Measurements from ENCODE around the gene MBD3L5.
"Not testable (repeated sequence)": the region's sequence is repeated elsewhere in the genome, so short reads cannot be mapped to it uniquely, and the experiment has no call there.

Gene MBD3L5

DNA sequence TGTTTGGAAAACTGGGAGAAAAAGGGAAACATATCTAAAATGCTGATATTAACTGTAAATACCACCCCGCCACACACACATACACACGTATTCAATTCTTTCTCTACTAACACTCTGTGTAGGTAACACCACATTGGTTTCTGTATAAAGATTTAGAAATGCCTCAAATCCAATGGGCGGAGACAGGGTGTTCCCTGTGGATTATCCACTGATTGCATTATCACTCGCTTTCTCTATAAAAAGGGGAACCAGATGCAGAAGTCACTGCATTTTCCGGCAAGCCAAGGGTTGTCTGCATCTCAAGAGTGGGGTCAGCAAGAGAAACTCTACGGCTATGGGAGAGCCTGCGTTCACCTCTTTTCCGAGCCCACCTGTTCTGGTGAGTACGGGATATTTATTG is at the start of gene MBD3L5:
MBD3L5 (plus strand) TSS at position 301 of the 400 bp plus-strand sequence; CDS start at position 335, 34 bp downstream.
- DNase-seq (ENCODE audit: low read depth) = not testable (repeated sequence)

GRCh38 chr19:6983448-6983847 is 46.9 kb upstream of the MBD3L5 start:
- no peak overlapping the region for H3K4me3 ChIP-seq (ENCODE audit: low read depth, low read length)
- TF ChIP-seq, protein P1, sequence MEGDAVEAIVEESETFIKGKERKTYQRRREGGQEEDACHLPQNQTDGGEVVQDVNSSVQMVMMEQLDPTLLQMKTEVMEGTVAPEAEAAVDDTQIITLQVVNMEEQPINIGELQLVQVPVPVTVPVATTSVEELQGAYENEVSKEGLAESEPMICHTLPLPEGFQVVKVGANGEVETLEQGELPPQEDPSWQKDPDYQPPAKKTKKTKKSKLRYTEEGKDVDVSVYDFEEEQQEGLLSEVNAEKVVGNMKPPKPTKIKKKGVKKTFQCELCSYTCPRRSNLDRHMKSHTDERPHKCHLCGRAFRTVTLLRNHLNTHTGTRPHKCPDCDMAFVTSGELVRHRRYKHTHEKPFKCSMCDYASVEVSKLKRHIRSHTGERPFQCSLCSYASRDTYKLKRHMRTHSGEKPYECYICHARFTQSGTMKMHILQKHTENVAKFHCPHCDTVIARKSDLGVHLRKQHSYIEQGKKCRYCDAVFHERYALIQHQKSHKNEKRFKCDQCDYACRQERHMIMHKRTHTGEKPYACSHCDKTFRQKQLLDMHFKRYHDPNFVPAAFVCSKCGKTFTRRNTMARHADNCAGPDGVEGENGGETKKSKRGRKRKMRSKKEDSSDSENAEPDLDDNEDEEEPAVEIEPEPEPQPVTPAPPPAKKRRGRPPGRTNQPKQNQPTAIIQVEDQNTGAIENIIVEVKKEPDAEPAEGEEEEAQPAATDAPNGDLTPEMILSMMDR (conservative IDR thresholded peaks at IDR 0.05; ENCODE audit: low read depth, low read length) = no peak
- DNase-seq (ENCODE audit: low read depth) = no peak

More for the DNA sequence above, at the start of gene MBD3L5:
- H3K4me3 ChIP-seq (ENCODE audit: low read depth, low read length) = not testable (repeated sequence)

GRCh38 chr19:6987850-6988249 is 42.5 kb upstream of the MBD3L5 start:
- H3K4me3 ChIP-seq (ENCODE audit: low read depth, low read length) = no peak overlapping the region
- TF ChIP-seq, protein P1 (conservative IDR thresholded peaks at IDR 0.05; ENCODE audit: low read depth, low read length) = no peak
- DNase-seq (ENCODE audit: low read depth) = no peak

DNA sequence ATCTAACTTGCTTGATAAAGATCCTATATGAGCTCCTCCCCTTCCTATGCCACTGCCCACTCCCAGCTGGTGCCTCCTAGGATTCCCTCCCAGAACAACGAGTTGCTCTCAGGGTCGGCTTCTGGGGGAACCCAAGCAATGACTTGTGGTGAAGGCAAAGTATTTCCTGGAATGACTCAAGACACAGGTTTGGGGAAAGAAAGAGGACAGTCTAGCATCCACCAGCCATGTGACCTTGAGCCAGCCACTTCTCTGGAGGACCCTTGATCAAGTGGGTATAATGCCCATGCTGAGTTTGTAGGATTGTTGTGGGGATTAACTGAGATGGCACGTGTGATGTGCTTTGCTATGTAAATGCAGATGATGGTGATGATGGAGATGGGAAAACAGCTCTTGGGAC is 42.1 kb upstream of the MBD3L5 start:
- H3K4me3 ChIP-seq (ENCODE audit: low read depth, low read length) = no peak overlapping the region
- TF ChIP-seq, protein P1 (conservative IDR thresholded peaks at IDR 0.05; ENCODE audit: low read depth, low read length) = no peak
- DNase-seq (ENCODE audit: low read depth) = no peak

DNA sequence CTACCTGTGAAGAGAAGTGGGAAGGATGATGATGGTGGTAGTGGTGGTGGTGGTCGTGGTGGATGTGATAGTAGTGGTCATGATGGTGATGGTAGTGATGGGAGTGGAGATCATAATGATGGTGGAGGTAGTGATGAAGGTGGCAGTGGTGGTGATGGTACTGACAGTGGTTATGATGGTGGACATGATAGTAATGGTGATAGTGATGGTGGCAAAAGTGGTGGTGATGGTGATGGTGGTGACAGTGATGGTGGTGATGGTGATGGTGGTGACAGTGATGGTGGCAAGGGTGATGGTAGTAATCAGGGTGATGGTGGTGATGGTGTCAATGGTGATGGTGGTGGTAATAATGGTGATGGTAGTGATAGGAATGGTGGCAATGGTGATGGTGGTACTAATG is 35.3 kb upstream of the MBD3L5 start:
- TF ChIP-seq, protein P1 (conservative IDR thresholded peaks at IDR 0.05; ENCODE audit: low read depth, low read length) = no peak
- no peak for DNase-seq (ENCODE audit: low read depth)
- no peak overlapping the region for H3K4me3 ChIP-seq (ENCODE audit: low read depth, low read length)

GRCh38 chr19:6996810-6997209 is 33.6 kb upstream of the MBD3L5 start:
- DNase-seq (ENCODE audit: low read depth) = no peak
- TF ChIP-seq, protein P1 (conservative IDR thresholded peaks at IDR 0.05; ENCODE audit: low read depth, low read length) = no peak
- no peak overlapping the region for H3K4me3 ChIP-seq (ENCODE audit: low read depth, low read length)

DNA sequence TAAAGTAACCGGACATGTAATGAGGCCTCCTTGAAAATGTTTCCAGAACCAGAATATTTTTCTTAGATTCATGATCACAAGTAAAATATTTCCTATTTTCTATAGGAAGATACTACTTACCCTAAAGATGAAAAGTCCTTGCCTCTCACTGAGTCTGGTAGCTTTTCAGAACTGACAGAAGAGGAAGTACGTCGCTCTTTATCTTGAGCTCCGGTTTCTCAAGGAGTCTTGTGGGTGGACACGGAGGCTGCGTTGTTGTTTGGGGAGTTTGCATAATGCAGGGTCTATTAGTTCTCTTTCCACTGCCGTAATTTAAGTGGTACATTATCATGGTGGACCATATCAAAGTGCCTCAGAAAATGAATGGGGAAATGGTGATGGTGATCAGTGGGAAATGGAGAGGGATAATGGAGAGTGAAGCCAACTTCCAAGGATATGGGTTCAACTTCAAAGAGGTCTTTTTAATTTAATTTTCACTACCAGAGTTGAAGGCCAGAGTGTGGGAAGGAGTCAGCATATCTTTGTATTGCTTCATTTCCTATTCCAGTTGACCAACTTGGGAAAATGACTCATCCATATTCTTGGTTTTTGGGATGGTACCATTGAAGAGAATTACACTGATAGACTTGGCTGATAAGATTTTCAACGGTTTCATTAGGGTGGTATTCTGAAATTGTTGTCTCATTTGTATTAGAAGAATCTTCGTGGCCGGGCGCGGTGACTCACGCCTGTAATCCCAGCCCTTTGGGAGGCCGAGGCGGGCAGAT is 32.5 kb upstream of the MBD3L5 start:
- TF ChIP-seq, protein P1 (conservative IDR thresholded peaks at IDR 0.05; ENCODE audit: low read depth, low read length) = no peak
- peak; percentile 3 for DNase-seq (ENCODE audit: low read depth)

More for the DNA sequence above, 32.5 kb upstream of the MBD3L5 start:
- no peak overlapping the region for H3K4me3 ChIP-seq (ENCODE audit: low read depth, low read length)

All from choroid plexus epithelial cell (primary cell).